ENCODE measurements around the gene FGFR1OP2. TPM values are rescaled to one million over a fixed set of nuclear protein-coding genes. Genes with fewer than 3 reads are reported as not detected.

Gene FGFR1OP2
- polyA plus RNA-seq, 1 of the 3 experiments (the other 2 are of a cell fraction) = 20.6 TPM

DNA sequence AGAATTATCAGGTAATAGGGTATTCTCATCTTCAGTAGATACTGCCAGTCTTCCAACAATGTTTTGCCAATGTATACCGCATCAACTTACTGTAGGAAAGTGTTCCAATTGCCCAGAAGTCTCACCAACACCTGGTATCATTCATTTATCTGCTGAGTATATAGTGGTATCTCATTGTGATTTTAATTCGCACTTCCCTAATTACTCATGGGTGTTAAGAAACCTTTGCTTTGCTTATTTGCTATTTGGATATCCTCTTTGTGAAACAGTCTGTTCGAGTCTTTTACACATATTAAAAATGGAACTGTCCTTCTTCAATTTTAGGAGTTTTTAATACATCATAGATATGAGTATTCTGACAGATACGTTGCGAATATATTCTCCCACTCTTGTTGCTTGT lies 69.8 kb downstream of the FGFR1OP2 start:
- Histone ChIP-seq H3K79me2 (ENCODE audit: insufficient read depth) (peaks cover 87% of the 10 kb centered on the region), H3F3A (replicated peaks; ENCODE audit: insufficient read depth) (no peaks in the 10 kb centered on the region), H3K4me1 (ENCODE audit: control insufficient read depth in 1 of 2, insufficient read depth in 2 of 2, low read depth in 1 of 2, low read length in 1 of 2) (peaks cover 22 to 26% of the 10 kb centered on the region in 2 experiments; a peak in 3 of 4 replicates), H4K20me1 (ENCODE audit: insufficient read depth) (no peaks in the 10 kb centered on the region), H3K36me3 (replicated peaks in 1 of 2; ENCODE audit: control insufficient read depth in 1 of 2, insufficient read depth in 2 of 2, low read length in 1 of 2) (peaks cover 2 to 16% of the 10 kb centered on the region in 2 experiments), H3K9me2 (no peaks in the 10 kb centered on the region), H3K27me3 (ENCODE audit: insufficient read depth) (no peaks in the 10 kb centered on the region), H3K9ac (no peak overlapping the region), H3K4me3 (ENCODE audit: low read depth in 2 of 2, low read length in 1 of 2) (no peak overlapping the region), H3K4me2 (no peak overlapping the region), H3K27ac (ENCODE audit: low read depth in 2 of 2, low read length in 1 of 2) (no peak overlapping the region), H3K9me3 (no peaks in the 10 kb centered on the region), H2AFZ (ENCODE audit: low read depth) (no peak overlapping the region)
- DNase-seq = no peak
- WGBS (ENCODE audit: low lambda C conversion rate) = 96% methylated on average over 5 of the region's 5 CpGs
- ChIA-PET POLR2A (no interaction called here), CTCF (interaction anchor here (0.9 kb wide), 1 partner anchor 298 kb away, joined by 3 read pairs; no protein-coding TSS in a partner anchor)
- no peak for TF ChIP-seq TCF12 (IDR thresholded peaks at IDR 0.05)
- TF ChIP-seq, protein P1, sequence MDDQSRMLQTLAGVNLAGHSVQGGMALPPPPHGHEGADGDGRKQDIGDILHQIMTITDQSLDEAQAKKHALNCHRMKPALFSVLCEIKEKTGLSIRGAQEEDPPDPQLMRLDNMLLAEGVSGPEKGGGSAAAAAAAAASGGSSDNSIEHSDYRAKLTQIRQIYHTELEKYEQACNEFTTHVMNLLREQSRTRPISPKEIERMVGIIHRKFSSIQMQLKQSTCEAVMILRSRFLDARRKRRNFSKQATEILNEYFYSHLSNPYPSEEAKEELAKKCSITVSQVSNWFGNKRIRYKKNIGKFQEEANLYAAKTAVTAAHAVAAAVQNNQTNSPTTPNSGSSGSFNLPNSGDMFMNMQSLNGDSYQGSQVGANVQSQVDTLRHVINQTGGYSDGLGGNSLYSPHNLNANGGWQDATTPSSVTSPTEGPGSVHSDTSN (IDR thresholded peaks at IDR 0.05) = no peak
- no peak for TF ChIP-seq RAD21 (IDR thresholded peaks at IDR 0.05; ENCODE audit: low read length)
- TF ChIP-seq FOXJ3 (CRISPR knock-in tag; IDR thresholded peaks at IDR 0.05) = no peak
- TF ChIP-seq RFX5 (IDR thresholded peaks at IDR 0.05; ENCODE audit: low read length) = no peak
- TF ChIP-seq JUND (IDR thresholded peaks at IDR 0.05) = no peak
- no peak for TF ChIP-seq FOXM1 (IDR thresholded peaks at IDR 0.05; ENCODE audit: low read depth)
- no peak for TF ChIP-seq GABPA (IDR thresholded peaks at IDR 0.05; ENCODE audit: low read depth)
- TF ChIP-seq, protein P2, sequence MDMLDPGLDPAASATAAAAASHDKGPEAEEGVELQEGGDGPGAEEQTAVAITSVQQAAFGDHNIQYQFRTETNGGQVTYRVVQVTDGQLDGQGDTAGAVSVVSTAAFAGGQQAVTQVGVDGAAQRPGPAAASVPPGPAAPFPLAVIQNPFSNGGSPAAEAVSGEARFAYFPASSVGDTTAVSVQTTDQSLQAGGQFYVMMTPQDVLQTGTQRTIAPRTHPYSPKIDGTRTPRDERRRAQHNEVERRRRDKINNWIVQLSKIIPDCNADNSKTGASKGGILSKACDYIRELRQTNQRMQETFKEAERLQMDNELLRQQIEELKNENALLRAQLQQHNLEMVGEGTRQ (IDR thresholded peaks at IDR 0.05; ENCODE audit: borderline replicate concordance, low read depth, low read length) = no peak
- TF ChIP-seq ELF1 (IDR thresholded peaks at IDR 0.05) = no peak
- TF ChIP-seq SMC3 (IDR thresholded peaks at IDR 0.05; ENCODE audit: low read depth, low read length) = no peak
- TF ChIP-seq, protein P3, sequence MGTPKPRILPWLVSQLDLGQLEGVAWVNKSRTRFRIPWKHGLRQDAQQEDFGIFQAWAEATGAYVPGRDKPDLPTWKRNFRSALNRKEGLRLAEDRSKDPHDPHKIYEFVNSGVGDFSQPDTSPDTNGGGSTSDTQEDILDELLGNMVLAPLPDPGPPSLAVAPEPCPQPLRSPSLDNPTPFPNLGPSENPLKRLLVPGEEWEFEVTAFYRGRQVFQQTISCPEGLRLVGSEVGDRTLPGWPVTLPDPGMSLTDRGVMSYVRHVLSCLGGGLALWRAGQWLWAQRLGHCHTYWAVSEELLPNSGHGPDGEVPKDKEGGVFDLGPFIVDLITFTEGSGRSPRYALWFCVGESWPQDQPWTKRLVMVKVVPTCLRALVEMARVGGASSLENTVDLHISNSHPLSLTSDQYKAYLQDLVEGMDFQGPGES (IDR thresholded peaks at IDR 0.05; ENCODE audit: low read depth, low read length) = no peak

DNA sequence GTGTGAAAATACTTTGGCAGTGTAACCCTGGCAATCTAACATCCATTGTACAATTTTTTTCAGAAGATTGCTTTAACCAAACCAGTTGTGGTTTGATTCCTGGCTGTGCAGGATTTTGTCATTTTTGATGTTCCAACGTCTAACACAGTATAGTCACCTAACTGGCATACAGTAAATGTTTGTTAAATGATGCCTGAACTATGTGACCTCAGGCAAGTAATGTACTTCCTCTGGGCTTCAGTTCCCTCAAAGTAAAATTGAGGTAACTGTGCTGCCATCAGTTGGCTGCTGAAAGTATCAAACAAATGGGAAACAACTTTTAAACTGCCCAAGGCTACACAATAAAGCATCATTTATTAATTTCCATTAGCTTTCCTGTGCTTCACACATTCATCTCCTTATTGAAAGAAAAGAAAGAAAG lies 71.6 kb downstream of the FGFR1OP2 start:
- Histone ChIP-seq H3K9me2 (no peaks in the 10 kb centered on the region), H4K20me1 (ENCODE audit: insufficient read depth) (no peaks in the 10 kb centered on the region), H3K36me3 (replicated peaks in 1 of 2; ENCODE audit: control insufficient read depth in 1 of 2, insufficient read depth in 2 of 2, low read length in 1 of 2) (peaks cover 2 to 16% of the 10 kb centered on the region in 2 experiments), H3K27me3 (ENCODE audit: insufficient read depth) (no peaks in the 10 kb centered on the region), H3K9ac (no peak overlapping the region), H3K4me2 (no peak overlapping the region), H3K27ac (ENCODE audit: low read depth in 2 of 2, low read length in 1 of 2) (peak overlapping the region in 1 of 2 experiments; percentile 34; a peak in 2 of 4 replicates), H3K79me2 (ENCODE audit: insufficient read depth) (peaks cover 76% of the 10 kb centered on the region), H3K9me3 (no peaks in the 10 kb centered on the region), H2AFZ (ENCODE audit: low read depth) (peak overlapping the region; percentile 24; the same call in 1 of the 2 replicates), H3K4me3 (ENCODE audit: low read depth in 2 of 2, low read length in 1 of 2) (no peak overlapping the region), H3F3A (replicated peaks; ENCODE audit: insufficient read depth) (peaks cover 5% of the 10 kb centered on the region), H3K4me1 (ENCODE audit: control insufficient read depth in 1 of 2, insufficient read depth in 2 of 2, low read depth in 1 of 2, low read length in 1 of 2) (peaks cover 10 to 19% of the 10 kb centered on the region in 2 experiments; a peak in 3 of 4 replicates)
- CTCF ChIA-PET = interaction anchor here (1.0 to 3.1 kb wide), 2 partner anchors 125 to 297 kb away, joined by 3 to 9 read pairs; no protein-coding TSS in a partner anchor
- WGBS (ENCODE audit: low lambda C conversion rate) = 20% methylated on average over 1 of the region's 1 CpG
- no peak for DNase-seq
- POLR2A ChIA-PET = no interaction called here
- TF ChIP-seq, protein P4, sequence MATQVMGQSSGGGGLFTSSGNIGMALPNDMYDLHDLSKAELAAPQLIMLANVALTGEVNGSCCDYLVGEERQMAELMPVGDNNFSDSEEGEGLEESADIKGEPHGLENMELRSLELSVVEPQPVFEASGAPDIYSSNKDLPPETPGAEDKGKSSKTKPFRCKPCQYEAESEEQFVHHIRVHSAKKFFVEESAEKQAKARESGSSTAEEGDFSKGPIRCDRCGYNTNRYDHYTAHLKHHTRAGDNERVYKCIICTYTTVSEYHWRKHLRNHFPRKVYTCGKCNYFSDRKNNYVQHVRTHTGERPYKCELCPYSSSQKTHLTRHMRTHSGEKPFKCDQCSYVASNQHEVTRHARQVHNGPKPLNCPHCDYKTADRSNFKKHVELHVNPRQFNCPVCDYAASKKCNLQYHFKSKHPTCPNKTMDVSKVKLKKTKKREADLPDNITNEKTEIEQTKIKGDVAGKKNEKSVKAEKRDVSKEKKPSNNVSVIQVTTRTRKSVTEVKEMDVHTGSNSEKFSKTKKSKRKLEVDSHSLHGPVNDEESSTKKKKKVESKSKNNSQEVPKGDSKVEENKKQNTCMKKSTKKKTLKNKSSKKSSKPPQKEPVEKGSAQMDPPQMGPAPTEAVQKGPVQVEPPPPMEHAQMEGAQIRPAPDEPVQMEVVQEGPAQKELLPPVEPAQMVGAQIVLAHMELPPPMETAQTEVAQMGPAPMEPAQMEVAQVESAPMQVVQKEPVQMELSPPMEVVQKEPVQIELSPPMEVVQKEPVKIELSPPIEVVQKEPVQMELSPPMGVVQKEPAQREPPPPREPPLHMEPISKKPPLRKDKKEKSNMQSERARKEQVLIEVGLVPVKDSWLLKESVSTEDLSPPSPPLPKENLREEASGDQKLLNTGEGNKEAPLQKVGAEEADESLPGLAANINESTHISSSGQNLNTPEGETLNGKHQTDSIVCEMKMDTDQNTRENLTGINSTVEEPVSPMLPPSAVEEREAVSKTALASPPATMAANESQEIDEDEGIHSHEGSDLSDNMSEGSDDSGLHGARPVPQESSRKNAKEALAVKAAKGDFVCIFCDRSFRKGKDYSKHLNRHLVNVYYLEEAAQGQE (IDR thresholded peaks at IDR 0.05; ENCODE audit: low read depth, low read length) = no peak
- no peak for TF ChIP-seq FOSL2 (IDR thresholded peaks at IDR 0.05; ENCODE audit: borderline replicate concordance, low read depth)
- TF ChIP-seq CHD2 (IDR thresholded peaks at IDR 0.05; ENCODE audit: low read length, partially characterized antibody) = no peak
- TF ChIP-seq MEF2A (IDR thresholded peaks at IDR 0.05; ENCODE audit: borderline replicate concordance, low read depth) = no peak
- TF ChIP-seq, protein P2 (IDR thresholded peaks at IDR 0.05; ENCODE audit: borderline replicate concordance, low read depth, low read length) = no peak
- TF ChIP-seq NFIC (IDR thresholded peaks at IDR 0.05; ENCODE audit: borderline replicate concordance) = no peak
- TF ChIP-seq, protein P5, sequence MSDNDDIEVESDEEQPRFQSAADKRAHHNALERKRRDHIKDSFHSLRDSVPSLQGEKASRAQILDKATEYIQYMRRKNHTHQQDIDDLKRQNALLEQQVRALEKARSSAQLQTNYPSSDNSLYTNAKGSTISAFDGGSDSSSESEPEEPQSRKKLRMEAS (IDR thresholded peaks at IDR 0.05; ENCODE audit: low read depth) = no peak
- no peak for TF ChIP-seq EZH2phosphoT487 (IDR thresholded peaks at IDR 0.05; ENCODE audit: borderline replicate concordance, low read depth)
- TF ChIP-seq, protein P1 (IDR thresholded peaks at IDR 0.05) = no peak

Measured in SK-N-SH (cell line).